ENCODE measurements around the gene FBH1.
"Not testable (repeated sequence)": the region's sequence is repeated elsewhere in the genome, so short reads cannot be mapped to it uniquely, and the experiment has no call there.

FBH1 gene

DNA sequence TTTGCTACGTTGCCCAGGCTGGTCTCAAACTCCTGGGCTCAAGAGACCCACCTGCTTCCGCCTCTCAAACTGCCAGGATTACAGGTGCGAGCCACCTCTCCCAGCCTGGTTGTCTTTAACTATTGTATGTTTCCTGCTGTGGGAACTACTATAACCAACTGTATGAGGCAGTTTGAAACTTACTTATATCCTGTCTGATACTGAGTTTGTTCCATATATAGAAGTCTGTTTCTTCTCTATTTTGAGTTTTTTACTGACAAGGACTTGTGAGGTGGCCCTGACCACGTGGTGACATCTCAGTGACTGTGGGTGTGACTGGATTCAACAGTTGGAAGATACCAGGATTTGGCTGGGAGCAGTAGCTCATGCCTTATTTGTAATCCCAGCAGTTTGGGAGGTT is 14.2 kb downstream of the FBH1 start:
- no peak for DNase-seq (ENCODE audit: low spot score)

DNA sequence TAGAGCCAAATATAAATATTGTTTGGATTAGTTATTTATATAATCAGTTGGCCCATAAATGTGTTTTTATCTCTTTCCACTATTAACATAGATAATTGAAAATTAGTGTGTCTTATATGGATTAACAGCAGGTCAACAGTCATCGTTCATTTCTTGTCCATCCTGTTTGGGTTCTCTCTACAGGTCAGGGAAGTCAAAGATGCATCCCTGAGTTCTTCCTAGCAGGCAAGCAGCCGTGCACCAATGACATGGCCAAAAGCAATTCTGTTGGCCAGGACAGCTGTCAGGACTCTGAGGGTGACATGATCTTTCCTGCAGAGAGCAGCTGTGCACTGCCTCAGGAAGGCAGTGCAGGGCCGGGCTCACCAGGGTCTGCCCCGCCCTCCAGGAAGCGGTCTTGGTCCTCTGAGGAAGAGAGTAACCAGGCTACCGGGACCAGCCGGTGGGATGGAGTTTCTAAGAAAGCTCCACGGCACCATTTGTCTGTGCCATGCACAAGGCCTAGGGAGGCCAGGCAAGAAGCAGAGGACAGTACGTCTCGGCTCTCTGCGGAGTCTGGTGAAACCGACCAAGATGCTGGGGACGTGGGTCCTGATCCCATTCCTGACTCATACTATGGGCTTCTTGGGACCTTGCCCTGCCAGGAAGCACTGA is 15.9 kb downstream of the FBH1 start:
- no peak for DNase-seq (ENCODE audit: low spot score)

DNA sequence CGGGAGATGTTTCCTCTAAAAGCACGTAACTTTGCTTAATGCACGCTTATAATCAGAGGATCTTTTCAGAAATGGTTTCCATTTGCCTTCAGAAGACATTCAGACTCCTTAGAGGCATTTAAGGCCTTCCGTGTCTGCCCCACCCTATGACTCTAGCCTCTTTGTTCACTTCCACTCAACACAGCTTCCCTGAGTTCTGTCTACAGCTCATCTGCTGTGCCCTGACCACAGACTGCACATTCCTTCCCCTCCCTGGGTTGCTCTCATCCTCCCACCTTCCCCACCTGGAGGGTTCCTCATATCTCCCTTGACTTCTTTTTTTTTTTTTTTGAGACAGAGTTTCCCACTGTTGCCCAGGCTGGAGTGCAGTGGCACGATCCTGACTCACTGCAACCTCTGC is 16.6 kb downstream of the FBH1 start:
- no peak for DNase-seq (ENCODE audit: low spot score)

DNA sequence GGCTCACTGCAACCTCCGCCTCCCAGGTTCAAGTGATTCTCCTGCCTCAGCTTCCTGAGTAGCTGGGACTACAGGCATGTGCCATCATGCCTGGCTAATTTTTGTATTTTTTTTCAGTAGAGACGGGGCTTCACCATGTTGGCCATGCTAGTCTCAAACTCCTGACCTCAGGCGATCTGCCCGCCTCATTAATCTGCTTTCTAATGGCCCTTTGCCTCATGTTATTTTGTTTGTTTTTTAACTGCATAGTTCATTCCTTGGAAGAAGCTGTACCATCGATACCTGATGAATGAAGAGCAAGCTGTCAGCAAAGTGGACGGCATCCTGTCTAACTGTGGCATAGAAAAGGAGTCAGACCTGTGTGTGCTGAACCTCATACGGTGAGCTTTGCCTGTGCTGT is 18.6 kb downstream of the FBH1 start:
- not testable (repeated sequence) for DNase-seq (ENCODE audit: low spot score)

DNA sequence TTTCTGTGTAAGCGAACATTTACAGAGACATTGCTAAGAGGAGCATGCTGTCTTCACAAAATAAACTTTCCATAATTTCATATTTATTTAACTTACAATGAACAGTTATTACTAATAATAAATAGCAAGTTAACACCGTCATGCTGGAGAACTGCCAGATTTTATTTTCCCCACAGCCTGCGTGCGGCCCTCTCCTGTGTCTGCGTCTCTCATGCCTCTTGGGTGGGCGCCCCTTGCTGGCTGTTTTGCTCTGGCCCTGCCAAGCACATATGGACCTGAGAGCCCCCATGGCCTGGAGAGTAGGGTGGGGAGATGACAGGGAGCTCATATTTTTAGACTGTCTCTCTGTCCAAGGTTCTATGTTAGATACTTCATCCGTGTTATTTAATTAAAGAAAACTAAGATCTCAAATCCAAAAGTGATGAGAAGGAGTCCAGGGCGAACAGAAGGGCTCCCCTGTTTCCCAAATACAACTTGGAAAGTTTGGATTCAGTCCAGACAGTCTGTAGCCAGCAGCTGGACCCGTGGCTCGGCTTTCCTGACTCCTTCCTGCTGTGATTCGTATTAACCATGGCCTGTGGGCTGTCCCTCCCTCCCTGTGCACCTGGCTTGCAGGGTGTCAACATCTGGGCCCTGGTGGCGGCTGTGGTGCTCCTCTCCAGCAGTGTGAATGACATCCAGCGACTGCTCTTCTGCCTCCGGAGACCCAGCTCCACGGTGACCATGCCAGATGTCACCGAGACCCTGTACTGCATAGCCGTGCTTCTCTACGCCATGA is 20.5 kb downstream of the FBH1 start:
- no peak for DNase-seq (ENCODE audit: low spot score)

DNA sequence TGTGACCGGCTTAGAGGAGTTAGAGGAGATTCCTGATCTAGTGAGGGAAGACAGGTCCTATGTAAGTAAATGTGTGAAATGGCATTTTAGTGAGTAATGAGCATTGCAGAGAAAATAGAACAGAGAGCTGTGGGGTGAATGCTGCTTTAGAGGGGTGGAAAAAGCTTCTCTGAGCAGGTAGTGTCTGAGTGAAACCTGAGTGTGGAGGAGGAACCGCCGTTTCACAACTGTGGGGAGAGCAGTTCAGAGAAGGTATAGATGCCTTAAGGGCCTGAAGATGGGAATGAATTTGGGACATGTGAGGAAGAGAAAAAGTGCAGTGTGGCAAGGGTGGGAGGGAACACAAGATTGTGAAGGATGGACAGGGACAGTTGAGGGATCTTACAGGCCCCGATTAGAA is 21.6 kb downstream of the FBH1 start:
- DNase-seq (ENCODE audit: low spot score): no peak

DNA sequence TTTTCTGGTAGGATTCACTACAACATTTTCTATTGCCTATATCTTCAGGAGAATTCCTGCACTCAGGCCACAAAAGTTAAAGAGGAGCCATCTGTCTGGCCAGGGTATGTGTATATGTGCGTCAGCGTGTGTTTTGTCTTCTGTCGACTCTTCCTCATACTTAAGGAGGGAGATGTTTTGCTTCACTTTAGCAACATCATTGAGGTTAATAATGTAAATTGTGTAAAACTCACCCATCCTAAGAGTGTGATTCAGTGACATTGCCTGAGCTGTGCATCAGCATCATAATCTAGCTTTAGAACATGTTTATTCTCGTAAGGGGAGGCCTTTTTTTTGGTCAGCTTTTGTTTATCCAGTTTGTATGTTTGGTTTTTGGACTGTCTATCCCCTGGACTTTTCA is 23.7 kb downstream of the FBH1 start:
- no peak for DNase-seq (ENCODE audit: low spot score)

DNA sequence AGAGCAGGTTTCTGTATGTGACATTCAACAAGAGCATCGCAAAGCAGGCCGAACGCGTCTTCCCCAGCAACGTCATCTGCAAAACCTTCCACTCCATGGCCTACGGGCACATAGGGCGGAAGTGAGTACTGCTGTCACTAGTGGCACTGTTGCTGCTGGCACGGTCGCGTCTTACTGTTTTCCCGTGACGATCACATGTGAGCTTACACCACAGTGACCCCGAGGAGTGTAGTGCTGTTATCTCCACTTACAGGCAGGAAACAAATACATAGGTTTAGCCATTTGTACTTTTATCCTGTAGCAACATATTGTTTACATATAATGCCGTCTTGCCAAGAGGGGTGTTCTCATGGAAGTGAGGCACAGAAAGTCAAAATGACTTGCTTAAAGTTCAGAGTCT is 25.4 kb downstream of the FBH1 start:
- no peak for DNase-seq (ENCODE audit: low spot score)

DNA sequence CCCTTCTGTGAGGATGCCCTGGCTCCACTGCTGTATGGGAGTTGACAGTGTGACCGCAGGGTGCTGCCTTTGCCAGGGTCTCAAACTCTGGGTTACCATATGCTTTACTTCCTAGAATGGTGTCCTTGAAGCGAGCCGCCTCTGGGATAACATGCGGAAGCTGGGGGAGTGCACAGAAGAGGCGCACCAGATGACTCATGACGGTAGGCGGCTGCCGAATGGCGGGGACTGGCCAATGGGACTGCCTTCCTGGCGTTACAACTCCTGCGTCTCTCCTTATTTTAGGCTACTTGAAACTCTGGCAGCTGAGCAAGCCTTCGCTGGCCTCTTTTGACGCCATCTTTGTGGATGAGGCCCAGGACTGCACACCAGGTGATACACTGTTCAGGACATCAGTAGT is 27.3 kb downstream of the FBH1 start:
- DNase-seq (ENCODE audit: low spot score): no peak

DNA sequence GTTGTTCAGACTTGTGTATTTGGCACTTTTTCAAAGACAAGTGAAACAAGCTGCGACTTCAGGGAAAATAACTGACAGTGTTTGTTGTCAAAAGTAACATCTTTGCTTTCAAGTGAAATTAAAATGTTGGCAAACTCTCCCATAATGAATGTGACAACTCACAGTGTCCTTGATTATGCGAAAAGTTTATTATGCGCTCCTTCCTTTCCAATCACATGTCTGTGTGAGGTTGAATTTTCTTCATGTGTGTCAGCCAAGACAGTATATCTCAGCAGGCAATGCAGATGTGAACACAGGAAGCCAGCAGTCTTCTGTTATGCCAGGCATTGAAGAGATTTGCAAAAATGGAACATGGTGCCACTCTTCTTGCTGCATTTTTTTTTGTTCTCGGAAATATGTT is 28.7 kb downstream of the FBH1 start:
- no peak for DNase-seq (ENCODE audit: low spot score)

DNA sequence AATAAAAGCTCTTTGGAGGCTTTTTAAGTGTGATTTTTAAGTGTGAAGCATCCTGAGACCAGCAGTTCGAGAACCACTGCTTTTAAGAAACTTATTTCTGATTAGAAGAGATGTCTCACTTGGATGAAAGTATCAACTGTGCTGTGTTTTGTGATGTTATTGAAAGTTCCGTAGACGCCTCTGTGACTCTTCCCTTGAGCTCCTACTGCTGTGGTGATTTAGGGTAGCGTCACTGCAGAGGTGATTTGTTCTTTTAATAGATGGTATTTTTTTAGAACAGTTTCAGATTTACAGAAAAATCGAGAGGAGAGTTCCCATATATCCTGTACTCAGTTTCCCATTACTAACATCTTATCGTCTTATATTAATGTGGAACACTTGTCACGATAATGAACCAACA is 29.5 kb downstream of the FBH1 start:
- DNase-seq (ENCODE audit: low spot score): no peak

DNA sequence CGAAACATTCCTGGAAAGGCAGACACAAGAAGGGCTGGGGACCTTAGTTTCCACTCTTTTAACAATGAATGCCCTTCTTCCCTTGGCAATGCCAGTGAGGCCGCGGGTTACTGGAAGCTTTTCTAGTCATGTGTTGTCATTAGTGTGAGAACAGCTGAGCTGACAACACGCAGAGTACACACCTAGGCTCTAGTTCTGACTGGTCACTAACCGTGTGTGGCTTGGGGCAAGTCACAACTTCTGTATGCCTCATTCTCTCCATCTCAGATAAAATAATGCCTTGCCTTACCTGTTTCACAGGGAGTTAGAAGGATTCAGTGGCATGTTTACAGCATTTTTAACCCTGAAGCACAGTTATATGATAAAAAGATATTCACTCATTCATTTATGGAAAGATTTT is 31.7 kb downstream of the FBH1 start:
- no peak for DNase-seq (ENCODE audit: low spot score)

DNA sequence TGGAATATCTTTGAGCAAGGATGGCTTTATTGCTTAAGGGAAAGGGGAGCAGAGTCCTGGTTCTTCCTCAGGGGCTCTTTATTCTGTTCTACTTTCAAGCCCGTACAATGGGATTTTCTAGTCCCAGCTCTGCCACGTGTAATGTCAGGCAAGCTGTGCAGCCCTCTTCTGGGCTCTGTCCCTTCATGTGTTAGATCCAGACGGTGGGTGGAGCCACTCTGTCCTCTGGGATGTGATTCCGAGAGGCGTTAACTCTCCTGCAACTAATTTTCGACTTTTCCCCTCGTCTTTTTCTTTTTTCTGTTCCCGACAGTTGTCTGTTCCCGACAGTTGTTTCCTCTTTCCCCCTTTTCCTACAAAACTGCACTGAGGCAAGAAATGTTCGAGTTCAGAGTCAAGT is 34.8 kb downstream of the FBH1 start:
- DNase-seq (ENCODE audit: low spot score): no peak

DNA sequence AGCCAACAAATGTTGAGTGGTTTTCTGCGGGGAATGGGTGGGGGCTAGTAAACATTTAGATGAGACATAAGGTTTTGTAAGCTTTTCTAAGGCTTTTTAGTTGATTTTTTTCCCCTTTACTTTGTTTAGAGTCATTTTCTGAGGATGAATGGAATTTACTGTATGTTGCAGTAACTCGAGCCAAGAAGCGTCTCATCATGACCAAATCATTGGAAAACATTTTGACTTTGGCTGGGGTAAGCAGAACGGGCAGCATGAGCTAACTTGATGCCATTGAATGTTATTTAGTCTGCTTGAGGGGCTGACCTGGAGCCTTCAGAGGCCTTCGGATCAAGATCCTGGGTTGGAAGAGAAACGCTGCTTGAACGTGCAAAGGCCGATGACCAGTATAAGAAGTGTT is 37.3 kb downstream of the FBH1 start:
- no peak for DNase-seq (ENCODE audit: low spot score)

DNA sequence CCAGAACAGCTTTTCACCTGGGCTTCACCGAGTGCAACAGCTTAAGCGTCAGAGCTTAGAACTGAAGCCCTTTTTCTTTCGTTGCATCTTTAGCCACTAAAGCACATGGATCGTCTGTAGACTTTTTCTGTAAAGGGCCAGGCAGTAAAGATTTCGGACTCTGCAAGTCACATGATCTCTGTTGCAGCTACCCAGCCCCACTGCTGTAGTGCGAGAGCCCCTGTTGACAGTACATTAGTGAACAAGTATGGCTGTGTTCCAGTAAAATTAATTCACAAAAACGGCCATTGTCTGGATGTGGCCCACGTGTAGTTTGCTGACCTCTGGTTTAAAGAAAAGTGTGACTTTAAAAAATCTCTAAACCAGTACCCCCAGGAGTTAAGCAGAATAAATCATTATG is 39.4 kb downstream of the FBH1 start:
- no peak for DNase-seq (ENCODE audit: low spot score)

DNA sequence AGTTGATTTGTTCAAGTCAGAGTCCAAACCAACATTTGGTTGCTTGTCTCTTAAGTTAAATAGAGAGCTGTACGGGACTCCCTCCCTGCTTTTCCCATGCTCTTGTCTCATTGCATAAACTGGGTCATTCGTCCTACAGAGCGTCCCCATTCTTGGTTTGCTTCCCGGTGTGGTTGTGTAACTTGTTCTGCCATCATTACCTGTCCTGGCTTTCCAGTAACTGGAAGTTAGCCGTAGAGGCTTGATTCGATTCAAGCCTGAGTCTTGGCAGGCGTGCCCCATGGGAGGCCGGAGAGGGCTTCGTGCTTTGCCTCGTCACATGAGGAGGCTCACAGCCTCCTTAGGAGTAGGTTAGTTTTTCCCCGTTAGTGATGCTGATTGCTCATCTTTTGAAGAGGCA is 40.2 kb downstream of the FBH1 start:
- DNase-seq (ENCODE audit: low spot score): no peak

DNA sequence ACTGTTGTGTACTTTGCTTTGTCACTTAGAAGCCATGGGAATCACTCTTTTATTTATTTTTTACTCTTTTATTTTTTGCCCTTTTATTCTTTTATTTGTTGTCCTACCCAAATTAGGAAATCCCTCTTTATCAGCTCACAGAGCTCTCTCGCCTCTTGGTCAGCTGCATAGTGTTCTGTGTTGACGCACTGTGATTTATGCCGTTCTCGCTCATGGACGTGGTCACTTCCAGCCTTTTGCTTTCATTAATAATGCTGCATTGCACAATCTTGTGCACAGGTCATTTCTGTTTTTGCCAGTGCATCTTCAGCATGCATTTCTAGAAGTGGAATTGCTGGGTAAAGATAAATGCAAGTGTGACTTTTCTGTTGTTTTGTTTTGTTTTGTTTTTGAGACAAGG is 42.3 kb downstream of the FBH1 start:
- DNase-seq (ENCODE audit: low spot score): no peak

DNA sequence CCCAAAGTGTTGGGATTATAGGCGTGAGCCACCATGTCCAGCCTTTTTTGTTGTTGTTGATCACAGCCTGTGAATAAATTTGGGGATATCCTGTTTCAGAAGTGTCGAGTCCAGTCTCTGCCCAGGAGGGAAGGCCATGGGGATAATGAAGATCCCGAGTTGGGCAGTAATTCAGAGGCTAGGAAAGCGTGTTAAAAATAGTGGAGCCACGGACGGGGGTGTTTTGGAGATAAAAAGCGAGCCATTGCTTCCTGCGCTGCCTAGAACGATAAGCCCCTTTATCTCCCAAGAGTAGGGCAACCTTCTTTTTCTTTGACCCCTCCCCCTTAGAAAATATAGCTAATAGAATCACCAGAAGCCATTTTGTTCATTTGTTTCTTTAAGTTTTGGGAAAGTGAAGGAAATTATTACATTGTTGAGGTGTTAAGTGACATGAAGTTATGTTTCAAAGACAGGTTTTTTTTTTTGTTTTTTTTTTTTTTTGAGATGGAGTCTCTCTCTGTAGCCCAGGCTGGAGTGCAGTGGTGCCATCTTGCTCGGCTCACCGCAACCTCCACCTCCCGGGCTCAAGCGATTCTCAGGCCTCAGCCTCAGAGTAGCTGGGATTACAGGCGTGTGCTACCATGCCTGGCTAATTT is 44.0 kb downstream of the FBH1 start:
- DNase-seq (ENCODE audit: low spot score): peak; percentile 82

DNA sequence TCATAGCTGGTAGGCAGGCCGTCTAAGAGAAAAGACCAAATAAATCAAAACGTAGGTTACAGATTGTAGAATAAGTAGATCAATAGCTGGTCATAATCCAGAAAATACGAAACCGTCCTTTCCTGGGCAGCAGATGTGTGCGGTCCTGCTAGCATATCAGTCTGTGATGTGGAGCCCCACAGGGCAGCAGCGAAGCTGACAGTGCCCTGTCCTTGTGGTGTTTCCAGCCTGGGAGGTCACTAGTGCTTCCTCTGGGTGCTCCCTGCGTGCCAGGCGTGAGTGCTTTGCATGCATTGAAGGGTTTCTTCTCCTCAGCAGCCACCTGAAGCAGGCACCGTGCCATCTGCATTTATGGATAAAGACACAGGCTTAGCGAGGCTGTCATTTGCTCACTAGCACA is 45.6 kb downstream of the FBH1 start:
- DNase-seq (ENCODE audit: low spot score): no peak

DNA sequence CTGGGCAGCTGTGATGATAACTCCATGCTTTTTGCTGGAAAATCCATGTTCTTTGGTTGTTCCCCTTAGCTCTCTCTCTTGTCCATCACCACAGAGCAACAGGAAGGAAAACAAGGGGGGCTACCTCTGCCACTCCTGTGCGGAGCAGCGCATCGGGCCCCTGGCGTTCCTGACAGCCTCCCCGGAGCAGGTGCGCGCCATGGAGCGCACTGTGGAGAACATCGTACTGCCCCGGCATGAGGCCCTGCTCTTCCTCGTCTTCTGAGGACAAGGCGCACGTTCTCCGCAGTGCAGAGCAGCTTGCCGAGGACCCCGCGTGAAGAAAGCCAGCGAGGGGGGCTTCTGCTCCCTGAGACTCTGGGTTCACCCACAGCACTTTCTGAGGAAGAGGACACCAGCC is 47.0 kb downstream of the FBH1 start:
- no peak for DNase-seq (ENCODE audit: low spot score)

DNA sequence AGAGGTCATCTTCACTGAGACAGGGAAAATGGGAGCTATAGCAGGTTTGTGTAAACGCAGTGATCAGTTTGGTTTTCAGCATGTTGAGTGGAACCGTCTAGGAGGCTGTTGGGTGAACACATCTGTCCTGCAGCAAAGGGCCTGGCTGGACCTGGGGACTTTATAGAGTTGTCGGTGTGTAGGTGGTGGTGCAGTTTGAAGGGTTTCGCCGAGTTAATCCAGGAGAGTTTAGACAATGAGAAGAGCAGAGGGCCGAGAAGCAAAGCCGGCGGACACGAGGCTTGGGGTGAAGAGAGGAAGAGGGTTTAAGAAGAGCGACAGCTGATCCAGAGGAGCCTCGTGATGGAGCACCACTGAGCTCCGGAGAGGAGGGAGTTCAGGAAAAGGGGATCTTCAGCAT is 48.2 kb downstream of the FBH1 start:
- no peak for DNase-seq (ENCODE audit: low spot score)

DNA sequence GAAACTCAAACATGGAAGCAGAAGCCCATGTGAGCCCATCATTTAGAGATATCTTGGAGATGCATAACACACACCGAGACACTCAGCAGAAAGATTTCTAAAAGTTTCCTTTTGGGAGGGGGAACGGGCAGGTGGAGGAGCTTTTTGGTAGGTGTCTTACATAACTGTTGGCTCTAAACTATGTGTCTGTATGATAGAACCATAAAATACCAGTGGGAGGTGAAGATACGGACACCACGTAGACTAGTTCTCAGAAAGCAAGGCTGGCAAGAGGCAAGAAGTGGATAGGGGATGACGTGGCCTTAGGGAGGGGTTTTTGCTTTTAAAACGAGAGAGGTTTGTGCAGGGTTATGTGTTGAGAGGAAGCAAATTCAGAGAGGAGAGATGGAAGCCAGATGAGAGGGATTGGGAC is 50.8 kb downstream of the FBH1 start:
- peak; percentile 89 for DNase-seq (ENCODE audit: low spot score)

DNA sequence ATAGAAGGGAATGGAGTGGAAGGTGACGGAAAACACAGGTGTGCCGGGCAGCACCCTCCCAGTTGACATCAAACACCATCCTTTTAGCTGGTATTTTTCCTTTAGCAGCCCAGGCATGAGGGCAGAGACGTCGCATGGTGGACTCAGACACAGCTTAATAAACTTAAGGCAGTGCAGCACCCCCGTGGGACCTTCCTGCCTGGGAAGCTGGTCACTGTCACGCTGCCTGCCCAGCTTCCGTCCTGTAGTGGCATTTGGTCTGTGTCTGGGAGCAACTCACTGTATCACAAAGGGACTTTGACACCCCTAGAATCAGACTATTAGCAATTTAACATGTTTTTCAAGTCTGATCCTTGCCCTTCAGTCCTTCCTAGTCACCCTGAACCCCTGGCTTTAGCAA is 51.5 kb downstream of the FBH1 start:
- DNase-seq (ENCODE audit: low spot score): no peak

DNA sequence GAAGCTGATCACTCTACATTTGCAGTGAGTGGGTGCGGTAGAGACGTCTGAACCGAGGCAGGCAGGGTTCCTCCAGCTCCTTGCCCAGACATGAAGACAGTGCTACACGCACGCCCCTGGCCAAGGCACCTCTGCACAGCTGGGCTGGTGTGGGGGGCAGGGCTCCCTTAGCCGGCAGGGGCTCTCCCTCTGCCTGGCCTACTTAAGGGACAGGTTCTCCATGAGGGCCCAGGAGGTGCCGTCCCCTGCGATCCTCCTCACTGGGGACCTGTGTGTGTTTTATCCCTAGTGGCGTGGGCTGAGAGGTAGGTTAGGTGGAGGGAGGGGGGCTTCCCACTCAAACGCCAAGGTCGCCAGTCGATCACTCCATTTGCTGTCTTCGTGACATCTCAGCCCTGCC is 52.0 kb downstream of the FBH1 start:
- no peak for DNase-seq (ENCODE audit: low spot score)

Data from hematopoietic multipotent progenitor cell treated with erythropoietin and hydrocortisone succinate and interleukin-3 and kit ligand, for 15 days (in vitro differentiated cells).